ENCODE results near the gene SNU13. TPM values are rescaled to one million over a fixed set of nuclear protein-coding genes. Genes with fewer than 3 reads are reported as not detected.
"Not testable (repeated sequence)": the region's sequence is repeated elsewhere in the genome, so short reads cannot be mapped to it uniquely, and the experiment has no call there.

SNU13 gene
- total RNA-seq, result 100 to 1,000 TPM in 2 of 3 donors, 10 to 100 TPM in 1; 100.0 to 106 (median 101) TPM
- total RNA-seq (2013), result 105 TPM

DNA sequence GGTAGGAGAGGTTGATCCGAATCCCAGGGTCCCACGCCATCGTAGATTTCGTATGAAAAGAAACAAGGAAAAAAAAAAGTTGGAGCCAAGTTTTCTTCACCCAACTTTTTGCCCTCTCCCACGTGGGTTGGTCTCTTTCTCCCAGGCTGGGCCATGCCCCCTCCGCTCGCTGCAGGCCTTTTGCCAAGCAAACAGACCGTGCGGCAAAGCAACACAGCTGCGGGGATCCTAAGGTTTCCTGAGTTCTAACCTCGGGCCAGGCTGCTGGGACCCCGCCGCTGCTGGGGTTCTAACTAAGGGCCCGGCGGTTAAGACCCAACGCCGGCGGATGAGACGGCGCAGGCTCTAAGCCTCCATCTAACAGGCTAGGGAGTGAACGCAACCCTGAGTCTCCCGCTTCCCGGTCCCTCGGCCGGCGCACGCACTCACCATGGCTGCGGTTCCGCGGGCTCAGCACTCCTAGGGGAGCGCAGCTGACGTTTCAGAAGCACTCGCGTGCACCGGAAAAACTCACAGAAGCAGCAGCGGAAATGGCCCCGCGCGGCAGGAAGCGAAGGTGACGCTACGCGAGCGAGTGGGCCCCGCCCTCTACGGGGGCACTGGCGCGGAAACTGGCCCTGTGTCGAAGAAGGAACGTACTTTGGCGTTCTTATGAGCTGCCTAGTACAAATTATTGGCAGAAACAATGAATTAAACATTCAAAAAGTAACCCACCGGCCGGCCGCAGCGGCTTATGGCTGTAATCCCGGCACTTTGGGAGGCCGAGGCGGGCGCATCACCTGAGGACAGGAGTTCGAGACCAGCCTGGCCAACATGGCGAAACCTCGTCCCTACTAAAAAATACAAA is at the start of gene SNU13:
Gene SNU13 (minus strand): TSS at position 503 of the 847 bp plus-strand sequence. CDS start 71 bp downstream, at position 432.
- Mint-ChIP-seq H3K36me3 (no peaks in the 10 kb centered on the region), H3K4me1 (peaks cover 19 to 23% of the 10 kb centered on the region in 2 donors), H3K27me3 (ENCODE audit: low read depth in 2 of 2) (no peaks in the 10 kb centered on the region), H3K9me3 (no peaks in the 10 kb centered on the region), H3K27ac (peak within 1 kb of the TSS; percentile 97 to 98), H3K4me3 (peak within 1 kb of the TSS; percentile 97)
- Histone ChIP-seq H3K4me3 (ENCODE audit: low read length) (peak within 1 kb of the TSS; percentile 92), H3K27ac (ENCODE audit: low read length) (peak within 1 kb of the TSS; percentile 100), H3K27me3 (ENCODE audit: control insufficient read depth, insufficient read depth, low read length) (no peaks in the 10 kb centered on the region), H3K36me3 (ENCODE audit: control insufficient read depth, insufficient read depth, low read length) (no peaks in the 10 kb centered on the region), H3K9me3 (ENCODE audit: control insufficient read depth, insufficient read depth, low read length) (no peaks in the 10 kb centered on the region), H3K4me1 (ENCODE audit: control insufficient read depth, insufficient read depth, low read length) (peaks cover 18% of the 10 kb centered on the region)
- ATAC-seq (peak; percentile 94 to 97 (median 95)), DNase-seq (peak; percentile 85 to 98)
- TF ChIP-seq, protein P1, sequence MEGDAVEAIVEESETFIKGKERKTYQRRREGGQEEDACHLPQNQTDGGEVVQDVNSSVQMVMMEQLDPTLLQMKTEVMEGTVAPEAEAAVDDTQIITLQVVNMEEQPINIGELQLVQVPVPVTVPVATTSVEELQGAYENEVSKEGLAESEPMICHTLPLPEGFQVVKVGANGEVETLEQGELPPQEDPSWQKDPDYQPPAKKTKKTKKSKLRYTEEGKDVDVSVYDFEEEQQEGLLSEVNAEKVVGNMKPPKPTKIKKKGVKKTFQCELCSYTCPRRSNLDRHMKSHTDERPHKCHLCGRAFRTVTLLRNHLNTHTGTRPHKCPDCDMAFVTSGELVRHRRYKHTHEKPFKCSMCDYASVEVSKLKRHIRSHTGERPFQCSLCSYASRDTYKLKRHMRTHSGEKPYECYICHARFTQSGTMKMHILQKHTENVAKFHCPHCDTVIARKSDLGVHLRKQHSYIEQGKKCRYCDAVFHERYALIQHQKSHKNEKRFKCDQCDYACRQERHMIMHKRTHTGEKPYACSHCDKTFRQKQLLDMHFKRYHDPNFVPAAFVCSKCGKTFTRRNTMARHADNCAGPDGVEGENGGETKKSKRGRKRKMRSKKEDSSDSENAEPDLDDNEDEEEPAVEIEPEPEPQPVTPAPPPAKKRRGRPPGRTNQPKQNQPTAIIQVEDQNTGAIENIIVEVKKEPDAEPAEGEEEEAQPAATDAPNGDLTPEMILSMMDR (IDR thresholded peaks at IDR 0.05), result no peak
- intact Hi-C loops (cut with micrococcal nuclease), result loop anchor here (2.0 kb wide), 1 partner anchor 22 kb away; no protein-coding TSS in a partner anchor
- under 1% methylated on average over 61 of the region's 62 CpGs for WGBS (ENCODE audit: insufficient coverage)

DNA sequence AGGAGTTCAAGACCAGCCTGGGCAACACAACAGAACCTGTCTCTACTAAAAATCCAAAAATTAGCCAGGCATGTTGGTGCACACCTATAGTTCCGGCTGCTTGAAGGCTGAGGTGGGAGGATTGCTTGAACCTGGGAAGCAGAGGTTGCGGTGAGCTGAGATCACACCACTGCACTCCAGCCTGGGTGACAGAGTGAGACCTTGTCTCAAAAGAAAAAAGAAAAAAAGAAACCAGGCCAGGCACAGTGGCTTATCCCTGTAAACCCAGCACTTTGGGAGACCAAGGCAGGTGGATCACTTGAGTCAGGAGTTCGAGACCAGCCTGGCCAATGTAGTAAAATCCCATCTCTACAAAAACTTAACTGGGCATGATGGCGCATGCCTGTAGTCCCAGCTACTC is 44.6 kb upstream of the SNU13 start:
- H3K9me3 ChIP-seq (ENCODE audit: control insufficient read depth, insufficient read depth, low read length); H3K27ac Mint-ChIP-seq; H3K27me3 ChIP-seq (ENCODE audit: control insufficient read depth, insufficient read depth, low read length); H3K4me3 Mint-ChIP-seq; H3K36me3 Mint-ChIP-seq; H3K36me3 ChIP-seq (ENCODE audit: control insufficient read depth, insufficient read depth, low read length); H3K4me3 ChIP-seq (ENCODE audit: low read length); intact Hi-C loops (cut with micrococcal nuclease); ATAC-seq; DNase-seq; H3K27ac ChIP-seq (ENCODE audit: low read length); H3K9me3 Mint-ChIP-seq; H3K27me3 Mint-ChIP-seq (ENCODE audit: low read depth in 2 of 2); H3K4me1 Mint-ChIP-seq; H3K4me1 ChIP-seq (ENCODE audit: control insufficient read depth, insufficient read depth, low read length): not testable (repeated sequence)
- 94% methylated on average over 4 of the region's 4 CpGs for WGBS (ENCODE audit: insufficient coverage)

DNA sequence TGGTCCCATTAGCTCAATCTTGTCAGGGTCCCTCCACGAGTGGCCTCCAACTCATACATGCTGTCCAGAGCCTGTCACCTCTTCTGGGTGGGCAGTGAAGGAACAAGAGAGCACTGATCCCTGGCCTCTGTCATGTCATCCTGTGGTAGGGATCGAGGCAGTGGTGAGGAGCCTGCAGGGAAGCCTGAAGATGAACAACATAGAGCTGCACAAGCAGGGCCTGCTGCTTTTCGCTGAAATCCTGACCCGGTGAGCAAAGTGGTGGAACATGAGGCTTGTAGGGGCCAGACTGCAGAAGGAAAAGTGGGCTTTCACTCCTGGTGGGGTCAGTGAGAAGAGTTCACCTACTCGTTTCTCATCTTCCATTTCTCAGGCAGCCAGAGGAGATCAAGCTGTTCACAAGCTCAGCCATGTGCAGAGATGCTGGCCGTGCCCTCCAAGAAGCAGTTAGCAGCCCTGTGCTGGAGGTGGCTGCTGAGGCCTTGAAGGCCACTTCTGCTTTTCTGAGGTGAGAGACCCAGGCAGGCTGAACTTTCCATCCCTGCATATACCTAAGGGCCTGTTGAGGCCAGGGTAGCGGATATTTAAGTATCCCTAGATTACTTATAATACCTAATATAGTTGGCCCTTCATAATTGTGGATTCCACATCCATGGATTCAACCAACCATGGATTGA is 43.6 kb upstream of the SNU13 start:
- Histone ChIP-seq H3K27ac (ENCODE audit: low read length) (no peak overlapping the region), H3K4me1 (ENCODE audit: control insufficient read depth, insufficient read depth, low read length) (no peaks in the 10 kb centered on the region), H3K27me3 (ENCODE audit: control insufficient read depth, insufficient read depth, low read length) (no peaks in the 10 kb centered on the region), H3K9me3 (ENCODE audit: control insufficient read depth, insufficient read depth, low read length) (no peaks in the 10 kb centered on the region), H3K36me3 (ENCODE audit: control insufficient read depth, insufficient read depth, low read length) (no peaks in the 10 kb centered on the region), H3K4me3 (ENCODE audit: low read length) (no peak overlapping the region)
- TF ChIP-seq, protein P1 (IDR thresholded peaks at IDR 0.05), result no peak
- Mint-ChIP-seq H3K4me3 (no peak overlapping the region), H3K36me3 (no peaks in the 10 kb centered on the region), H3K4me1 (no peaks in the 10 kb centered on the region), H3K27me3 (ENCODE audit: low read depth in 2 of 2) (no peaks in the 10 kb centered on the region), H3K9me3 (no peaks in the 10 kb centered on the region), H3K27ac (no peak overlapping the region)
- ATAC-seq (no peak), DNase-seq (no peak)
- intact Hi-C loops (cut with micrococcal nuclease), result no loop called here
- 87% methylated on average over 7 of the region's 7 CpGs for WGBS (ENCODE audit: insufficient coverage)

GRCh38 chr22:41731609-41732008 is 42.9 kb upstream of the SNU13 start:
- H3K4me1 ChIP-seq (ENCODE audit: control insufficient read depth, insufficient read depth, low read length), result no peaks in the 10 kb centered on the region
- intact Hi-C loops (cut with micrococcal nuclease), result no loop called here
- no peaks in the 10 kb centered on the region for H3K9me3 Mint-ChIP-seq
- no peak overlapping the region for H3K27ac ChIP-seq (ENCODE audit: low read length)
- no peak for DNase-seq
- no peaks in the 10 kb centered on the region for H3K36me3 Mint-ChIP-seq
- H3K27ac Mint-ChIP-seq, result no peak overlapping the region
- 84% methylated on average over 2 of the region's 2 CpGs for WGBS (ENCODE audit: insufficient coverage)
- no peaks in the 10 kb centered on the region for H3K36me3 ChIP-seq (ENCODE audit: control insufficient read depth, insufficient read depth, low read length)
- no peaks in the 10 kb centered on the region for H3K27me3 ChIP-seq (ENCODE audit: control insufficient read depth, insufficient read depth, low read length)
- no peaks in the 10 kb centered on the region for H3K4me1 Mint-ChIP-seq
- no peak overlapping the region for H3K4me3 ChIP-seq (ENCODE audit: low read length)
- TF ChIP-seq, protein P1 (IDR thresholded peaks at IDR 0.05), result no peak
- ATAC-seq, result no peak
- no peaks in the 10 kb centered on the region for H3K27me3 Mint-ChIP-seq (ENCODE audit: low read depth in 2 of 2)
- H3K4me3 Mint-ChIP-seq, result no peak overlapping the region
- H3K9me3 ChIP-seq (ENCODE audit: control insufficient read depth, insufficient read depth, low read length), result no peaks in the 10 kb centered on the region

All from natural killer cell (primary cell).